Panc1 (cell line): Measurements from ENCODE around the gene GMDS. TPM values are rescaled to one million over a fixed set of nuclear protein-coding genes. Genes with fewer than 3 reads are reported as not detected.

ENCODE experiments used
- ATAC-seq: fragments of 200-7000 bp; cut with Tn5 transposase; 2 replicates; pipeline ENCODE4 v1.9.1; 2020; ENCODE audit warnings: mild to moderate bottlenecking, moderate library complexity
- BruUV-seq: library from RNA; stranded (reverse); fragments of 400-500 nt; replicated peaks from 2 replicates; lab custom pipeline; 2021; lab: Mats Ljungman, UMichigan
- CTCF ChIA-PET: fragments of 300-600 bp; sonication (Branson Sonifier 250); formaldehyde crosslinking; loops from one replicate; lab custom pipeline; 2022; ENCODE audit warnings: antibody characterized with exemption; lab: Charles Lee
- POLR2A ChIA-PET: fragments of 300-600 bp; sonication (Branson Sonifier 250); formaldehyde crosslinking; loops from one replicate; lab custom pipeline; 2022; ENCODE audit warnings: antibody characterized with exemption; lab: Charles Lee
- DNase-seq: peaks from one replicate; pipeline ENCODE4 v3.0.0-alpha.2; 2010; ENCODE audit warnings: low read depth, low spot score
- H3K27ac ChIP-seq: 2 replicates; pipeline ENCODE4 v1.5.1; 2011; ENCODE audit warnings: mild to moderate bottlenecking, low read length, inconsistent platforms
- H3K27me3 ChIP-seq: fragments of 200-500 bp; sonication (Bioruptor generic); 2 replicates; pipeline ENCODE4 v1.6.0; 2014; ENCODE audit warnings: low read length, inconsistent platforms; ENCODE audit not compliant: control insufficient read depth, insufficient read depth
- H3K36me3 ChIP-seq: fragments of 200-500 bp; sonication (Bioruptor generic); 2 replicates; pipeline ENCODE4 v1.5.1; 2014; ENCODE audit warnings: inconsistent platforms, mild to moderate bottlenecking, low read length, moderate library complexity; ENCODE audit not compliant: control insufficient read depth, insufficient read depth
- H3K4me1 ChIP-seq: 2 replicates; pipeline ENCODE4 v1.5.1; 2011; ENCODE audit warnings: inconsistent platforms, mild to moderate bottlenecking, low read length, moderate library complexity; ENCODE audit not compliant: control insufficient read depth, insufficient read depth
- H3K4me3 ChIP-seq, 2 experiments: 2 replicates each; pipeline ENCODE4 v1.5.1; 2011 to 2012; ENCODE audit warnings: low read depth in 2 of 2, low read length in 2 of 2, mild to moderate bottlenecking in 2 of 2, inconsistent platforms in 1 of 2, moderate library complexity in 1 of 2
- H3K9me3 ChIP-seq: fragments of 200-500 bp; sonication (Bioruptor generic); 2 replicates; pipeline ENCODE4 v1.5.1; 2014; ENCODE audit warnings: low read depth, mild to moderate bottlenecking, inconsistent platforms, low read length, moderate library complexity; ENCODE audit not compliant: control insufficient read depth, insufficient read depth
- CTCF ChIP-seq: fragments of 450-650 bp; IDR thresholded peaks from 2 replicates; pipeline ENCODE4 v1.5.1; 2017; ENCODE audit warnings: mild to moderate bottlenecking
- POLR2AphosphoS5 ChIP-seq: IDR thresholded peaks from 2 replicates; pipeline ENCODE4 v1.6.1; 2012; ENCODE audit warnings: mild to moderate bottlenecking, low read depth, low read length, moderate library complexity
- REST ChIP-seq, 2 experiments: IDR thresholded peaks; 2 replicates each; pipeline ENCODE4 v1.6.1; 2011 to 2012; ENCODE audit warnings: low read depth in 2 of 2, control low read depth in 1 of 2, low read length in 1 of 2, mild to moderate bottlenecking in 1 of 2, moderate library complexity in 1 of 2; ENCODE audit not compliant: insufficient read depth in 1 of 2
- SIN3A ChIP-seq: IDR thresholded peaks from 2 replicates; pipeline ENCODE4 v1.6.1; 2012; ENCODE audit warnings: low read depth, mild to moderate bottlenecking, low read length, moderate library complexity, borderline replicate concordance; ENCODE audit not compliant: insufficient read depth
- TCF7L2 ChIP-seq: IDR thresholded peaks from 2 replicates; pipeline ENCODE4 v1.6.1; 2011; ENCODE audit warnings: mild to moderate bottlenecking, low read depth, low read length, inconsistent platforms
- in situ Hi-C: cut with HindIII; loops from 2 replicates; pipeline ENCODE4 v1.10.0; 2016; ENCODE audit warnings: low sequenced_read_pairs, low pct_unique_long_range_greater_than_20kb
- intact Hi-C: fragments of 100-400 bp; cut with micrococcal nuclease; formaldehyde crosslinking; loops from one replicate; pipeline ENCODE4 v1.10.0; 2022; ENCODE audit not compliant: unreplicated experiment
- total RNA-seq: library from RNA; stranded (reverse); gene quantifications from one replicate; pipeline ENCODE4 v1.2.1, GENCODE V29; 2021; ENCODE audit not compliant: unreplicated experiment

GMDS gene
- total RNA-seq, 1 experiment from 2014 or later: 9.8 TPM

GRCh38 chr6:1584996-1585668 lies 660.3 kb downstream of the GMDS start:
- no peak for ATAC-seq
- no TSS peak for BruUV-seq
- TF ChIP-seq SIN3A (no peak), CTCF (no peak), TCF7L2 (no peak), POLR2AphosphoS5 (no peak), REST (IDR thresholded peaks at IDR 0.05; ENCODE audit: insufficient read depth in 1 of 2, low read depth in 2 of 2, low read length in 1 of 2) (no peak)
- H3K27ac ChIP-seq: no peak overlapping the region
- no peak overlapping the region for H3K4me3 ChIP-seq
- CTCF ChIA-PET: no interaction called here
- DNase-seq: no peak
- no peaks in the 10 kb centered on the region for H3K36me3 ChIP-seq
- no peaks in the 10 kb centered on the region for H3K4me1 ChIP-seq
- H3K9me3 ChIP-seq: no peaks in the 10 kb centered on the region
- in situ Hi-C loops (no loop called here), intact Hi-C loops (no loop called here)
- H3K27me3 ChIP-seq: peaks cover 3% of the 10 kb centered on the region
- POLR2A ChIA-PET: no interaction called here

GRCh38 chr6:1584146-1584545 lies 661.3 kb downstream of the GMDS start:
- Histone ChIP-seq H3K9me3 (no peaks in the 10 kb centered on the region), H3K4me3 (no peak overlapping the region), H3K27ac (no peak overlapping the region), H3K4me1 (no peaks in the 10 kb centered on the region), H3K36me3 (no peaks in the 10 kb centered on the region), H3K27me3 (no peaks in the 10 kb centered on the region; the same call in 1 of the 2 replicates)
- ChIA-PET CTCF (no interaction called here), POLR2A (no interaction called here)
- no peak for TF ChIP-seq POLR2AphosphoS5
- TF ChIP-seq SIN3A: no peak
- TF ChIP-seq CTCF: no peak
- TF ChIP-seq TCF7L2: no peak
- no peak for TF ChIP-seq REST (IDR thresholded peaks at IDR 0.05; ENCODE audit: insufficient read depth in 1 of 2, low read depth in 2 of 2, low read length in 1 of 2)
- in situ Hi-C loops: no loop called here
- BruUV-seq: no TSS peak
- intact Hi-C loops: no loop called here
- DNase-seq (no peak), ATAC-seq (no peak)
